Adrenal gland (tissue), 12 donors: ENCODE measurements around the gene IFT20. TPM values are rescaled to one million over a fixed set of nuclear protein-coding genes. Genes with fewer than 3 reads are reported as not detected.

Experiments
- DNase-seq, 7 donors: peaks; one replicate each; pipeline ENCODE4 v3.0.0-alpha.2; 2019 to 2020
- H3K27ac ChIP-seq, 5 donors: fragments of 200-600 bp; sonication (generic) in 4 of 5; 1 replicate in 3 of 5; 2 replicates in 2 of 5; pipeline versions ENCODE4 v1.5.1 to v1.8.0; 2016 to 2020; ENCODE audit warnings: mild to moderate bottlenecking in 1 of 5
- H3K27me3 ChIP-seq: fragments of 200-600 bp; 2 replicates; pipeline ENCODE4 v1.8.0; 2021
- H3K36me3 ChIP-seq, 2 donors: fragments of 200-600 bp; replicated peaks in 1 of 2; 1 replicate in 1 of 2; 2 replicates in 1 of 2; pipeline versions ENCODE4 v1.5.1 to v1.8.0; 2018 to 2022
- H3K4me1 ChIP-seq, 2 donors: fragments of 200-600 bp; replicated peaks in 1 of 2; 1 replicate in 1 of 2; 2 replicates in 1 of 2; pipeline versions ENCODE4 v1.5.1 to v1.8.0; 2018 to 2021
- H3K4me3 ChIP-seq, 4 donors: fragments of 200-600 bp; sonication (generic) in 3 of 4; one replicate each; pipeline ENCODE4 v1.5.1; 2016 to 2018
- H3K9me3 ChIP-seq, 3 donors: fragments of 200-600 bp; sonication (generic) in 1 of 3; replicated peaks in 1 of 3; 1 replicate in 2 of 3; 2 replicates in 1 of 3; pipeline versions ENCODE4 v1.5.1 to v1.8.0; 2016 to 2021
- CTCF ChIP-seq, 6 experiments: fragments of 450-650 bp in 4 of 6; fragments of 200-600 bp in 2 of 6; sonication (generic) in 1 of 6; IDR thresholded peaks; 1 replicate in 5 of 6; 2 replicates in 1 of 6; pipeline versions ENCODE4 v1.5.1 to v1.8.0; 2016 to 2021; ENCODE audit warnings: antibody characterized with exemption in 6 of 6, mild to moderate bottlenecking in 2 of 6, moderate library complexity in 1 of 6
- POLR2A ChIP-seq, 2 donors: fragments of 450-650 bp; IDR thresholded peaks; one replicate each; pipeline ENCODE4 v1.6.1; 2017; ENCODE audit warnings: antibody characterized with exemption in 2 of 2, mild to moderate bottlenecking in 2 of 2, moderate library complexity in 1 of 2
- WGBS, 4 donors: extraction: QIAGEN DNeasy Blood & Tissue Kit in 2 of 4; methylation state at CpG; one replicate each; pipeline versions ENCODE4 v1.1.5 to v1.1.7; 2013 to 2017; 5-methylcytosine and 5-hydroxymethylcytosine counted together
- intact Hi-C, 2 donors: fragments of 100-400 bp; cut with DNase I; formaldehyde crosslinking; loops; one replicate each; pipeline versions ENCODE4 v1.14.1 to v1.15.0; 2022 to 2023
- polyA plus RNA-seq, 3 donors: library from polyadenylated mRNA; stranded (reverse); fragments of 200-250 nt in 2 of 3; fragments of 350-450 nt in 1 of 3; fragmentation: Illumina TruSeq in 1 of 3; extraction: RNeasy Lipid Tissue Mini Kit (QIAGEN cat#74804) in 1 of 3; gene quantifications; one replicate each; pipeline ENCODE4 v1.2.3, GENCODE V29; 2013 to 2014
- total RNA-seq, 9 donors: library from RNA; depleted of rRNA in 4 of 9; stranded (reverse); fragments of >200 nt in 4 of 9; fragments of 120-200 nt in 1 of 9; fragmentation: NEBNext Ultra II Directional in 1 of 9; extraction: Animal tissue kit (Norgen Biotek cat#: 25700) in 1 of 9; gene quantifications; one replicate each; pipeline versions ENCODE4 v1.1.0 to v1.2.4, GENCODE V29; 2013 to 2023
- donor health status: healthy with polysubstance abuse.
- donor health status: Bipolar disorder and iron deficiency.
- donor health status: DM: yes; HTN: yes; CAD: no.
- donor health status: DM: no; HTN: no; CAD: no.
- donor health status: DM: no; HTN: no; CAD: no.
- donor health status: DM: yes; HTN: yes; CAD: no.

The IFT20 gene
- total and polyA plus RNA-seq, 12 donors, result 24.5 to 100 (median 41.2) TPM

DNA sequence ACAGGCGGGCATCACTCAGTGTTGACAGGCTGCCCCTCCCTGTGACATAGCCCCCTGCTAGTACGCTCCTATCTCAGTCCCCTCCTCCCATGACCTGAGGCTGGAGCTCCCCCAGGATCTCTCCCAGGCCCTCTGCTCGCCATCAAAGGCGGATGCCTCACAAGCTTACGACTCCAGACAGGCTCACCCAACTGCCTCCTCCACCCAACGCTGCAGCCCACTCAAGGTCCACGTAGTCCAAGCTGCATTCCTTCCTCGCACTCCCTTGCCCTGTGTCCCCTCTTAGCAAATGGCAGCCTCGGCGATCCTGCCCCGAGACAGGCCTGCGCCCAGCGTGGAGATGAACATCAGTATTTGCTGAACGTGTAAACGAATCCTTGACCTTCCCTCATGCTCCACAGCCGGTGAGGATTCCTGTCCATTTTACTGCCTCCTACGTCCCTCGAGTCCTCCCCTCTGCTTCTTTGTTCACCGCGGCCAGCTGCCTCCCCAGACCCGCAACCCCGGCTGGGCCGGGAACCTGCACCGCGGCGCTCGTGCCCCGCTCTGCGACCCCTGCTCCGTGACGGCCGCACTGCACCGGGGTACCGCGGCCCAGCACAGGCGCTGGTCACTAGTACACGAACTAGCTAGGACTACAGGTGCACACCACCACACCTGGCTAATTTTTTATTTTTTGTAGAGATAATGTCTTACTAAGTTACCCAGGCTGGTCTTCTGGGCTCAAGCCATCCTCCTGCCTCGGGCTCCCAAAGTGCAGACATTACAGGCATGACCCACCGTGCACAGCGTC is 17.1 kb downstream of the IFT20 start:
- intact Hi-C loops, result no loop called here

GRCh38 chr17:28317099-28317965 is 17.9 kb downstream of the IFT20 start:
- Histone ChIP-seq H3K36me3 (no peaks in the 10 kb centered on the region), H3K4me1 (peaks cover 8 to 17% of the 10 kb centered on the region in 2 donors), H3K9me3 (no peaks in the 10 kb centered on the region), H3K27ac (no peak overlapping the region), H3K27me3 (no peaks in the 10 kb centered on the region), H3K4me3 (peak overlapping the region in 1 of 4 donors; percentile 36)
- TF ChIP-seq CTCF (IDR thresholded peaks at IDR 0.05) (no peak), POLR2A (IDR thresholded peaks at IDR 0.05) (no peak)
- DNase-seq, result no peak
- 86 to 88% (median 87%) methylated on average over 20 to 21 of the region's 21 CpGs for WGBS, 4 donors
- intact Hi-C loops, result no loop called here

More for the DNA sequence above, 17.1 kb downstream of the IFT20 start:
- DNase-seq, result peak in 1 of 7 donors; percentile 53
- H3K4me3 ChIP-seq, result peak overlapping the region in 2 of 4 donors; percentile 36 to 55
- WGBS, 4 donors, result 15 to 16% (median 16%) methylated on average over 37 to 40 of the region's 40 CpGs
- no peaks in the 10 kb centered on the region for H3K36me3 ChIP-seq
- H3K9me3 ChIP-seq, result no peaks in the 10 kb centered on the region
- H3K4me1 ChIP-seq, result peaks cover 8 to 17% of the 10 kb centered on the region in 2 donors
- TF ChIP-seq CTCF (IDR thresholded peaks at IDR 0.05), result no peak
- no peak for TF ChIP-seq POLR2A (IDR thresholded peaks at IDR 0.05)
- no peaks in the 10 kb centered on the region for H3K27me3 ChIP-seq
- peak overlapping the region in 2 of 5 donors; percentile 21 to 65 for H3K27ac ChIP-seq

DNA sequence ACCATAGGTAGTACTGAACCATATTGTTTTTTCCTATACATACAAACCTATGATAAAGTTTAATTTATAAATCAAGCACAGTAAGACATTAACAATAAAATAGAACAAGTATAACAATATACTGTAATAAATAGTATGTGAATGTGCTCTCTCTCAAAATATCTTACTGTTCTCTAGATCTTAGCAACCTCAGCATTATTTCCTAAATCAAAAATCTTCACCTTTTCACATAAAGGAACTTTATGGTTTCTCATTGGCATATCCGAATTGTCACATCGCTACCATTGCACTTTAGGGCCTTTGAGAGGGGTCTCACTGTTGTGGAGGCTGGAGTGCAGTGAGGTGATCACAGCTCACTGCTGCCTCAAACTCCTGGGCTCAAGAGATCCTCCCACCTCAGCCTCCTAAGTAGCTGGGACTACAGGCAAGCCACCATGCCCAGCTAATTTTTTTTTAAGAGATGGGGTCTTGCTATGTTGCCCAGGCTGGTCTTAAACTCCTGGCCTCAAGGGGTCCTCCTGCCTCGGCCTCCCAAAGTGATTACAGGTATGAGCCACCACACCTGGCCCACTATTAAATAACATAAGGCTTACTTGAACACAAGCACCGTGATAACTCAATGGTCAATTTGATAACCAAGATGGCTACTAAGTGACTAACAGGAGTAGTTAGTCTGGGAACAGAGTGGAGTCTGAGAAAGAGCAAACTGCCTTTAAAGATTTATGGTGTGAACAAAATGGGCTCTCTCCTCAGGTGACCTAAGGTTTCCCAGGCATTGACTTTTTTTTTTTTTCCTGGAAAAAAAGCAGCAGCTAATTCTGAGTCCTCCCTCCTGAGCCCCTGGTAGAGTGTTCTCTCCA is 19.2 kb downstream of the IFT20 start:
- no peak for TF ChIP-seq POLR2A (IDR thresholded peaks at IDR 0.05)
- TF ChIP-seq CTCF (IDR thresholded peaks at IDR 0.05), result no peak
- intact Hi-C loops, result no loop called here
- no peaks in the 10 kb centered on the region for H3K27me3 ChIP-seq
- H3K36me3 ChIP-seq, result no peaks in the 10 kb centered on the region
- no peak overlapping the region for H3K27ac ChIP-seq
- H3K9me3 ChIP-seq, result no peaks in the 10 kb centered on the region
- no peak overlapping the region for H3K4me3 ChIP-seq
- H3K4me1 ChIP-seq, result peaks cover 8 to 17% of the 10 kb centered on the region in 2 donors
- DNase-seq, result no peak
- 91 to 95% (median 93%) methylated on average over 4 of the region's 4 CpGs for WGBS, 4 donors
